Measurements from ENCODE around the gene JARID2. TPM values are rescaled to one million over a fixed set of nuclear protein-coding genes. Genes with fewer than 3 reads are reported as not detected.

The JARID2 gene
- polyA plus RNA-seq, 1 donor from 2014 or later, result 25.5 TPM

- Histone ChIP-seq H3K27me3 (ENCODE audit: insufficient read depth, low read depth, low read length) (no peaks in the 10 kb centered on the region), H3K79me2 (replicated peaks; ENCODE audit: insufficient read depth, low read length) (peaks cover 67% of the 10 kb centered on the region), H3K9me3 (ENCODE audit: low read length) (no peaks in the 10 kb centered on the region), H2AFZ (ENCODE audit: low read depth, low read length) (no peak overlapping the region), H3F3A (ENCODE audit: insufficient read depth, low read length, poor library complexity, severe bottlenecking) (peaks cover 3% of the 10 kb centered on the region), H3K27ac (ENCODE audit: low read length) (peak overlapping the region; percentile 50), H3K36me3 (ENCODE audit: insufficient read depth, low read length) (no peaks in the 10 kb centered on the region), H3K9ac (ENCODE audit: low read length) (peak overlapping the region; percentile 24), H3K9me2 (ENCODE audit: insufficient read depth, low read length) (no peaks in the 10 kb centered on the region), H4K20me1 (ENCODE audit: insufficient read depth) (no peaks in the 10 kb centered on the region), H3K4me3 (ENCODE audit: low read length) (peak overlapping the region; percentile 54), H3K4me2 (ENCODE audit: low read length) (peak overlapping the region; percentile 56)
- no peak for TF ChIP-seq MXI1 (conservative IDR thresholded peaks at IDR 0.05; ENCODE audit: poor library complexity, severe bottlenecking)
- no peak for TF ChIP-seq SMC3 (conservative IDR thresholded peaks at IDR 0.05; ENCODE audit: poor library complexity)
- no peak for TF ChIP-seq CTCF (IDR thresholded peaks at IDR 0.05; ENCODE audit: poor library complexity, severe bottlenecking)
- TF ChIP-seq RAD21 (conservative IDR thresholded peaks at IDR 0.05), result no peak
- TF ChIP-seq POLR2AphosphoS5 (IDR thresholded peaks at IDR 0.05), result no peak
- no peak for TF ChIP-seq EP300 (conservative IDR thresholded peaks at IDR 0.05; ENCODE audit: poor library complexity, severe bottlenecking)
- no peak for TF ChIP-seq REST (IDR thresholded peaks at IDR 0.05; ENCODE audit: borderline replicate concordance)
- TF ChIP-seq EZH2 (IDR thresholded peaks at IDR 0.05; ENCODE audit: borderline replicate concordance, insufficient read depth, low read length, poor library complexity, severe bottlenecking), result no peak
- no peak for TF ChIP-seq TAF1 (IDR thresholded peaks at IDR 0.05; ENCODE audit: low read depth)
Measured at GRCh38 chr6:15366003-15366535, 120.2 kb downstream of the JARID2 start.

GRCh38 chr6:15366879-15367278, 121.0 kb downstream of the JARID2 start:
- no peak overlapping the region for H3K27ac ChIP-seq (ENCODE audit: low read length)
- H3K9ac ChIP-seq (ENCODE audit: low read length), result no peak overlapping the region
- no peaks in the 10 kb centered on the region for H3K27me3 ChIP-seq (ENCODE audit: insufficient read depth, low read depth, low read length)
- TF ChIP-seq TAF1 (IDR thresholded peaks at IDR 0.05; ENCODE audit: low read depth) (no peak), EP300 (conservative IDR thresholded peaks at IDR 0.05; ENCODE audit: poor library complexity, severe bottlenecking) (no peak), SMC3 (conservative IDR thresholded peaks at IDR 0.05; ENCODE audit: poor library complexity) (no peak), RAD21 (conservative IDR thresholded peaks at IDR 0.05) (no peak), EZH2 (IDR thresholded peaks at IDR 0.05; ENCODE audit: borderline replicate concordance, insufficient read depth, low read length, poor library complexity, severe bottlenecking) (no peak), POLR2AphosphoS5 (IDR thresholded peaks at IDR 0.05) (no peak)
- H3K4me3 ChIP-seq (ENCODE audit: low read length), result no peak overlapping the region
- H3K9me3 ChIP-seq (ENCODE audit: low read length), result no peaks in the 10 kb centered on the region
- no peak overlapping the region for H2AFZ ChIP-seq (ENCODE audit: low read depth, low read length)
- H3K9me2 ChIP-seq (ENCODE audit: insufficient read depth, low read length), result no peaks in the 10 kb centered on the region
- no peak overlapping the region for H3K4me2 ChIP-seq (ENCODE audit: low read length)
- peaks cover 67% of the 10 kb centered on the region for H3K79me2 ChIP-seq (replicated peaks; ENCODE audit: insufficient read depth, low read length)
- peaks cover 3% of the 10 kb centered on the region for H3F3A ChIP-seq (ENCODE audit: insufficient read depth, low read length, poor library complexity, severe bottlenecking)
- H3K36me3 ChIP-seq (ENCODE audit: insufficient read depth, low read length), result no peaks in the 10 kb centered on the region
- H4K20me1 ChIP-seq (ENCODE audit: insufficient read depth), result no peaks in the 10 kb centered on the region
